T-helper 1 cell treated with Interleukin-12 subunit alpha and Interleukin-12 subunit beta and Interleukin-4 antibody, amounts not matched to agents 30 μg/mL and 1 μg/mL, for 36 hours (primary cell): ENCODE results near the gene MMP2.

ENCODE experiments used
- H3K27ac Mint-ChIP-seq: one replicate; pipeline ENCODE4 v1.8.0; 2021; ENCODE audit warnings: mild to moderate bottlenecking, mixed read lengths
- H3K27me3 Mint-ChIP-seq: one replicate; pipeline ENCODE4 v1.8.0; 2021; ENCODE audit warnings: low read depth, mixed read lengths
- H3K36me3 Mint-ChIP-seq: one replicate; pipeline ENCODE4 v1.8.0; 2021; ENCODE audit warnings: low read depth, mixed read lengths
- H3K4me1 Mint-ChIP-seq: one replicate; pipeline ENCODE4 v1.8.0; 2021; ENCODE audit warnings: low read depth, mixed read lengths
- H3K4me3 Mint-ChIP-seq: one replicate; pipeline ENCODE4 v1.8.0; 2021; ENCODE audit warnings: mild to moderate bottlenecking, moderate library complexity, mixed read lengths
- H3K9me3 Mint-ChIP-seq: one replicate; pipeline ENCODE4 v1.8.0; 2021; ENCODE audit warnings: mixed read lengths

MMP2 gene

DNA sequence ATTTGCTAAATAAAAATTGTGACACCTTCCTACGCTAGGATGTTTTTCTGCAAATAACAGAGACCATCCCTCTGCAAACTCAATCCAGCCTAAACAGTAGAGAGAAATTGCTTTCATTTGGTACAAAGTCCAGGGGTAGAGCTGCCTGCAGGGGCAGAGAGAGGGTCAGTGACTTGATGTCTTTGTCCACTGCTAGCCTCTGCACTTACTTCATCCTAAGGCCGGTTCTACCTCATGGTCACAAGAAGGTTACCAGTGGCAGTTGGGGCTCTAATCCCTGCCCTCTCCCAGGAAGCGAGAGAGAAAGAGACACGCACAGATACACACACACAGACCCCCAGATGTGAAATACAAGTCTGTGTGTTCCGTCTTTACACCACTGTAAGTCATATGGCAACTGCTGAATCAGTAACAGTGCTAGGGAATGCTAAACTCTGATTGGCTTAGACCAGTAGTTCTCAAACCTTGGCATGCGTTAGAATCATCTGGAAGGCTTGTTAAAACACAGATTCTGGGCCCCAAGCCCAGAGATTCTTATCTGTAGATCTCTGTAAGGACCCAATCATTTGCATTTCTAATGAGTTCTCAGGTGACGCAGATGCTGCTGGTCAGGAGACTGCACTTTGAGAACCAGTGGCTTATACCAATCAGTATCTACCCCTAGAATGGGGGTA, 16.8 kb downstream of the MMP2 start:
- no peak overlapping the region for H3K4me3 Mint-ChIP-seq
- H3K36me3 Mint-ChIP-seq: no peaks in the 10 kb centered on the region
- H3K27ac Mint-ChIP-seq: no peak overlapping the region
- H3K4me1 Mint-ChIP-seq: peaks cover 19% of the 10 kb centered on the region
- H3K27me3 Mint-ChIP-seq: peaks cover 3% of the 10 kb centered on the region
- H3K9me3 Mint-ChIP-seq: no peaks in the 10 kb centered on the region

GRCh38 chr16:55496509-55497145, 17.6 kb downstream of the MMP2 start:
- Mint-ChIP-seq H3K27ac (no peak overlapping the region), H3K27me3 (peaks cover 3% of the 10 kb centered on the region), H3K4me1 (peaks cover 20% of the 10 kb centered on the region), H3K4me3 (no peak overlapping the region), H3K9me3 (no peaks in the 10 kb centered on the region), H3K36me3 (no peaks in the 10 kb centered on the region)

DNA sequence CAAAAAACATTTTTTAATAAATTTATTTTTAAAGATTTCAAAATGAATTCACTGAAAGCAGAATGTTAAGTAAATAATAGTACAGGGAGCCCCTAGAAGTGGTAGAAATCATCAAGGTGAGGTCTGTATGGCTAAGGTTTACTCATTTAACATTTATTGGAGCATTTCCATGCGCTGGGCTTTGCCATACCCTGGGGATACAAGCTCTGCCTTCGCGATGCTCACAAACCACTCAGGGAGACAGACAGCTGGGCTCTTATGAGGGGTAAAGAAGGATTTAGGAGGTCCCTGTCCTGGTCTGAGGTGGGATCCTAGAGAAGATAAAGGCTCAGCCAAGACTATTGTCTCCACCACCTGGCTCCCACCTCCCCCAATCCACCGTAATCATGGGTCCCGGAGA, 18.6 kb downstream of the MMP2 start:
- Mint-ChIP-seq H3K27ac (no peak overlapping the region), H3K9me3 (no peaks in the 10 kb centered on the region), H3K27me3 (peaks cover 3% of the 10 kb centered on the region), H3K36me3 (no peaks in the 10 kb centered on the region), H3K4me3 (no peak overlapping the region), H3K4me1 (peaks cover 20% of the 10 kb centered on the region)

DNA sequence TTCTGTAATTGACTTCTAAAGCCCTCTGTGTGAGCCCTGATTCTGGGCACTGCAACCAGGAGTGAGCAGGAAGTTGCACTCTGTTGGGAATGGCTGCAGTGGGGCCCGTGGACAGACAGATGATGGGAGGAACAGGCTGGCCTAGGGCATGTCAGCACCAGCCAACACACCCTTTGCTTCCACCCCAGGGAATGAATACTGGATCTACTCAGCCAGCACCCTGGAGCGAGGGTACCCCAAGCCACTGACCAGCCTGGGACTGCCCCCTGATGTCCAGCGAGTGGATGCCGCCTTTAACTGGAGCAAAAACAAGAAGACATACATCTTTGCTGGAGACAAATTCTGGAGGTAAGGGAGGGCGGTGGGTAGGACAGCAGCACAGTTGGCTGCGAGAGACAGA, 19.1 kb downstream of the MMP2 start:
- no peak overlapping the region for H3K27ac Mint-ChIP-seq
- no peaks in the 10 kb centered on the region for H3K9me3 Mint-ChIP-seq
- peaks cover 3% of the 10 kb centered on the region for H3K27me3 Mint-ChIP-seq
- H3K4me3 Mint-ChIP-seq: no peak overlapping the region
- no peaks in the 10 kb centered on the region for H3K36me3 Mint-ChIP-seq
- H3K4me1 Mint-ChIP-seq: peaks cover 20% of the 10 kb centered on the region

DNA sequence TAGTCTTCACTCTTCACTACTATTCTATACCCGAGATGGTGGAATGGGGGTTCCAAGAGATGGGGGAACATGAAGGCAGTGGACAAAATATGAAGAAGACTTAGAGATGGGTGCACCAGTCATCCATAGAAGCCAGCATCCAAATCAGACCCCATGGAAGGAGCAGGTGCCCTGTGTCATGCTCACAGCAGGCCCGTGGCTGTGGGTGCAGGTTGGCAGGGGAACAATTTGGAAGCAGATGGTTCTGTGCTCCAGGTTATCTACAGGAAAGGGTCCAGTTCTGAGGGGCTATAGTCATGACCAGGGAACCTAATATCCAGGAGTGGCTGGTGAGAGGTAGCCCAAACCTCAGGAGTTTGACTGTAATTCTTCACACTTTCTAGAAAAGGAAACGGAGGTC, 20.3 kb downstream of the MMP2 start:
- H3K27ac Mint-ChIP-seq: no peak overlapping the region
- no peak overlapping the region for H3K4me3 Mint-ChIP-seq
- peaks cover 20% of the 10 kb centered on the region for H3K4me1 Mint-ChIP-seq
- no peaks in the 10 kb centered on the region for H3K36me3 Mint-ChIP-seq
- H3K27me3 Mint-ChIP-seq: peaks cover 6% of the 10 kb centered on the region
- no peaks in the 10 kb centered on the region for H3K9me3 Mint-ChIP-seq

- peaks cover 6% of the 10 kb centered on the region for H3K27me3 Mint-ChIP-seq
- H3K27ac Mint-ChIP-seq: no peak overlapping the region
- H3K9me3 Mint-ChIP-seq: no peaks in the 10 kb centered on the region
- no peak overlapping the region for H3K4me3 Mint-ChIP-seq
- no peaks in the 10 kb centered on the region for H3K36me3 Mint-ChIP-seq
- H3K4me1 Mint-ChIP-seq: peaks cover 20% of the 10 kb centered on the region
Observed at GRCh38 chr16:55499951-55500529, 21.0 kb downstream of the MMP2 start.

- H3K4me3 Mint-ChIP-seq: no peak overlapping the region
Observed at GRCh38 chr16:55500530-55501011, 21.6 kb downstream of the MMP2 start.

DNA sequence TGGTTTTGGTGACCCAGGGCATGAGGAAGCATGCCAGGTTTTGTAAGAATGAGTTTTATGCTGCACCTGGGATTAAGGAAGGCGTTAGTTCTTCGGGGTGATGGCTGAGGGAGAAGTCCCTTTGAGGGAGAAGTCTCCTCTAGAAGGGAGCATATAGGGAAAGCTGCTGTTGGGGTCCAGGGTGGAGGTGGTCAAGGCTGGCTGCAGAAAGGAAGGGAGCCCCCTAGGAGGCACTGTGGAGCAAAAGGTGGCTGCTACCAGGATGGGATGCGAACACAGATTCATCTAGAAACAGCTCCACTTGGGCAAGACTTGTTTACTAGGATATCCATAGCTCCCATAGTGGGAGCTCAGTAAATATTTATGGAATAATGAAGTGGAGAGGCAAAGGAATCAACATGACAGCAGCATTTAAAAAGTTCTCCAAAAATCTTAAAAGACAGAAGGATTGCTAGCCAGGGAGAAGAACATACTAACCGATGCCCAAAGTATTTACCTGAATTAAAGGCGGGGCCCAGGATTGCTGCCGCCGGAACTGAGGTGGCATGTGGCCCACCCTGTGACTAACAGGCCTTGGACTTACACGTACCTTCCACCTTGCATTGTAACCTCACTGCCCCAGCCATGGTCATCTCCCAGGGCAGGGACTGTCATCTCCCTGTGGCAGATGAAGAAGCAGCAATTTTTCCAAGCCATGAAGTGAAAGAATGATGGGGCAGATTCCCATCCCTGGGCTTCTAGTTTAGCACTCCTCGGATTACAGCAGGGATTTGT, 22.7 kb downstream of the MMP2 start:
- no peaks in the 10 kb centered on the region for H3K36me3 Mint-ChIP-seq
- H3K27ac Mint-ChIP-seq: no peak overlapping the region
- peaks cover 2% of the 10 kb centered on the region for H3K27me3 Mint-ChIP-seq
- peaks cover 18% of the 10 kb centered on the region for H3K4me1 Mint-ChIP-seq
- H3K9me3 Mint-ChIP-seq: no peaks in the 10 kb centered on the region
- no peak overlapping the region for H3K4me3 Mint-ChIP-seq

More at GRCh38 chr16:55500530-55501011, 21.6 kb downstream of the MMP2 start:
- Mint-ChIP-seq H3K27ac (peak overlapping the region; percentile 27), H3K27me3 (peaks cover 6% of the 10 kb centered on the region), H3K9me3 (no peaks in the 10 kb centered on the region), H3K36me3 (no peaks in the 10 kb centered on the region), H3K4me1 (peaks cover 20% of the 10 kb centered on the region)

DNA sequence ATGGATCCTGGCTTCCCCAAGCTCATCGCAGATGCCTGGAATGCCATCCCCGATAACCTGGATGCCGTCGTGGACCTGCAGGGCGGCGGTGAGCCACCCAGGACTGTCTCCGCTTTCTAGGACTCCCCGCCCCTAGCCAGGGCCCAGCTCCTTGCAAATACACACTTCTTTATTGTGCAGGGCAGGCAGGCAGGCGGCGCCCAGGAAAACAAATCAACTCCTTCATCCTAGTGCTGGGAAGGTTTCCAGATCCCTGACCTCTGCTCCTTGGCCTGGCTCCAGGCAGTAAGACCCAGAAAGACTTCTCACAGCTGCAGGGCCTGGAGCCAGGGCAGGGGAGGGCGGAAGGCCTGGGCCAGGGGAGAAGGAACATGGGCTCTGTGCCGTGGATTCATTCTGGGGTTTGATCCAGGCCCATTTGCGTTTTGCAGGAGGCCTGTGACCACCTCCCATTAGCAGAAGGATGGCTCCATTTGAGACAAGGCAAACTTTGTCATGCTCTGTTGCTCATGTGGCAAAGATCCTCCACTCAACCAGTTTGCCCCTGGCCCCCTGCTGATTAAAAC, 23.9 kb downstream of the MMP2 start:
- peaks cover 17% of the 10 kb centered on the region for H3K4me1 Mint-ChIP-seq
- H3K36me3 Mint-ChIP-seq: no peaks in the 10 kb centered on the region
- H3K9me3 Mint-ChIP-seq: no peaks in the 10 kb centered on the region
- no peak overlapping the region for H3K4me3 Mint-ChIP-seq
- no peak overlapping the region for H3K27ac Mint-ChIP-seq
- peaks cover 2% of the 10 kb centered on the region for H3K27me3 Mint-ChIP-seq

DNA sequence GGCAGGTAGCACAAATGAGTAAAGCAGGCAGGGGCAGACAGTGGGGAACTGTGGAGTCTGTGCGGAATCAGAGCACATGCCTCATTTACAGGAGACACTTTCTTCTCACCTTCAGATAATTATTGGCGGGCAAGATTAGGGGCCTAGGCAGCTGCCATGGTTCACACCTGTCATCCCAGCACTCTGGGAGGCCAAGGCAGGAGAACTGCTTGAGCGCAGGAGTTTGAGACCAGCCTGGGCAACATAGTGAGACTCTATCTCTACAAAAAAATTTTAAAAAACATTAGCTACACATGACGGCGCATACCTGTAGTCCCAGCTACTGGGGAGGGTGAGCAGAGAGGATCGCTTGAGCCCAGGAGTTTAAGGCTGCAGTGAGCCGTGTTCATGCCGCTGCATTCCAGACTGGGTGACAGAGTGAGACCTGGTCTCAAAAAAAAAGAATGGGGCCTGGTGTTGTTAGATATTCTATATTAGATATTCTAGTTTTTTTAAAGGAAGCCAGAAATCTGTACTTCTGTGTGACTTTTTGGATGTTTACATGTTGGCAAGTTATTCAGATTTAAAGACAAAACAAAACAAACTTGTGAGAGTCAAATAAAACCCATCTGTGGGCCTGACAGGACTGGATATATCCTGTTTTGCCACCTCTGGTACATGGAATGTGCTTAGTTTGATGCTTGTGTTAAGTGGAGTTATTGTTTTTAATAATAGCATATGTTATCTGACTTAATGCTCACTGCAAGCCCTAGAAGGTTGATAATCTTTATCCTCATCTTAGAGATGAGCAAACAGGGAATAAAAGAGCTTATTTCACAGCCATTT, 24.9 kb downstream of the MMP2 start:
- peaks cover 21% of the 10 kb centered on the region for H3K4me1 Mint-ChIP-seq
- no peak overlapping the region for H3K27ac Mint-ChIP-seq
- H3K9me3 Mint-ChIP-seq: no peaks in the 10 kb centered on the region
- H3K4me3 Mint-ChIP-seq: no peak overlapping the region
- H3K27me3 Mint-ChIP-seq: peaks cover 9% of the 10 kb centered on the region
- no peaks in the 10 kb centered on the region for H3K36me3 Mint-ChIP-seq

GRCh38 chr16:55505333-55506015, 26.5 kb downstream of the MMP2 start:
- peaks cover 22% of the 10 kb centered on the region for H3K27me3 Mint-ChIP-seq

DNA sequence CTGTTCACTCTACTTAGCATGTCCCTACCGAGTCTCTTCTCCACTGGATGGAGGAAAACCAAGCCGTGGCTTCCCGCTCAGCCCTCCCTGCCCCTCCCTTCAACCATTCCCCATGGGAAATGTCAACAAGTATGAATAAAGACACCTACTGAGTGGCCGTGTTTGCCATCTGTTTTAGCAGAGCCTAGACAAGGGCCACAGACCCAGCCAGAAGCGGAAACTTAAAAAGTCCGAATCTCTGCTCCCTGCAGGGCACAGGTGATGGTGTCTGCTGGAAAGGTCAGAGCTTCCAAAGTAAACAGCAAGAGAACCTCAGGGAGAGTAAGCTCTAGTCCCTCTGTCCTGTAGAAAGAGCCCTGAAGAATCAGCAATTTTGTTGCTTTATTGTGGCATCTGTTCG, 27.1 kb downstream of the MMP2 start:
- H3K4me1 Mint-ChIP-seq: peaks cover 11% of the 10 kb centered on the region
- no peaks in the 10 kb centered on the region for H3K9me3 Mint-ChIP-seq
- no peak overlapping the region for H3K4me3 Mint-ChIP-seq
- H3K27ac Mint-ChIP-seq: no peak overlapping the region
- H3K36me3 Mint-ChIP-seq: no peaks in the 10 kb centered on the region
- peaks cover 24% of the 10 kb centered on the region for H3K27me3 Mint-ChIP-seq

More at GRCh38 chr16:55505333-55506015, 26.5 kb downstream of the MMP2 start:
- Mint-ChIP-seq H3K27ac (no peak overlapping the region), H3K9me3 (no peaks in the 10 kb centered on the region), H3K4me1 (peaks cover 15% of the 10 kb centered on the region), H3K4me3 (no peak overlapping the region), H3K36me3 (no peaks in the 10 kb centered on the region)

GRCh38 chr16:55506708-55507107, 27.7 kb downstream of the MMP2 start:
- H3K27me3 Mint-ChIP-seq: peaks cover 24% of the 10 kb centered on the region
- H3K4me1 Mint-ChIP-seq: peaks cover 11% of the 10 kb centered on the region
- no peak overlapping the region for H3K27ac Mint-ChIP-seq
- no peaks in the 10 kb centered on the region for H3K9me3 Mint-ChIP-seq
- H3K4me3 Mint-ChIP-seq: no peak overlapping the region
- no peaks in the 10 kb centered on the region for H3K36me3 Mint-ChIP-seq
